Measurements from ENCODE around the gene THOC6.

GRCh38 chr16:3063625-3064386 lies 40.0 kb downstream of the THOC6 start:
- TF ChIP-seq CTCF (IDR thresholded peaks at IDR 0.05; ENCODE audit: poor library complexity, severe bottlenecking): no peak
- no peak for TF ChIP-seq EZH2 (IDR thresholded peaks at IDR 0.05; ENCODE audit: borderline replicate concordance, insufficient read depth, low read length, poor library complexity, severe bottlenecking)
- no peak for TF ChIP-seq EP300 (conservative IDR thresholded peaks at IDR 0.05; ENCODE audit: poor library complexity, severe bottlenecking)
- no peak for TF ChIP-seq POLR2AphosphoS5 (IDR thresholded peaks at IDR 0.05)
- TF ChIP-seq TAF1 (IDR thresholded peaks at IDR 0.05; ENCODE audit: low read depth): no peak
- no peak for TF ChIP-seq SMC3 (conservative IDR thresholded peaks at IDR 0.05; ENCODE audit: poor library complexity)
- no peak for TF ChIP-seq REST (IDR thresholded peaks at IDR 0.05; ENCODE audit: borderline replicate concordance)
- TF ChIP-seq RAD21 (conservative IDR thresholded peaks at IDR 0.05): no peak
- TF ChIP-seq MXI1 (conservative IDR thresholded peaks at IDR 0.05; ENCODE audit: poor library complexity, severe bottlenecking): no peak
